ENCODE data around the gene PPP1R26.
"Not testable (repeated sequence)": the region's sequence is repeated elsewhere in the genome, so short reads cannot be mapped to it uniquely, and the experiment has no call there.

The PPP1R26 gene

DNA sequence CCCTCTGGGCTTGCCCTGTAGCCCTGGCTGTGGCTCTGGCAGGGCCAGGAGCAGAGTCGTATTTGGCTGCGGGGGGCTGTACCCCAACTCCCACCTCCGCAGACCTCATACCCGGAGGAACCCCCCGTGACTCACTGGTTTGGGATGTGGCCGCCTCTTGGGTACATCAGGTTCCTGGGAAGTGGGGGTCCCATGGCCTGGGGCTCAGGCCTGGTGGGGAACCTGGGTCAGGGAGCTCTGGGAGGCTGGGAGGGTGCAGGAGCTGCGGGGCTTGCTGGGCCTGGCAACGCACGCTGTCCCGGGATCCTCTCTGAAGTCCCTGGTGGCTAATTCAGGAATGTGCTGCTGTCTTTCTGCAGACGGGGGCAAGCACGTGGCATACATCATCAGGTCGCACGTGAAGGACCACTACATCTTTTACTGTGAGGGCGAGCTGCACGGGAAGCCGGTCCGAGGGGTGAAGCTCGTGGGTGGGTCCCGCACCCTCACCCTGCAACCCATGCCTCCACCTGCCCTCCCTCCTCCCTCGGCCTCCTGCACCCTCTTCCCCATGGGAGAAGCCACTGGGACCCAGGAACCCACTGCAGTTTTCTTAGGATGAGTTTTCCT, 44.0 kb downstream of the PPP1R26 start:
- DNase-seq, result peak; percentile 31

DNA sequence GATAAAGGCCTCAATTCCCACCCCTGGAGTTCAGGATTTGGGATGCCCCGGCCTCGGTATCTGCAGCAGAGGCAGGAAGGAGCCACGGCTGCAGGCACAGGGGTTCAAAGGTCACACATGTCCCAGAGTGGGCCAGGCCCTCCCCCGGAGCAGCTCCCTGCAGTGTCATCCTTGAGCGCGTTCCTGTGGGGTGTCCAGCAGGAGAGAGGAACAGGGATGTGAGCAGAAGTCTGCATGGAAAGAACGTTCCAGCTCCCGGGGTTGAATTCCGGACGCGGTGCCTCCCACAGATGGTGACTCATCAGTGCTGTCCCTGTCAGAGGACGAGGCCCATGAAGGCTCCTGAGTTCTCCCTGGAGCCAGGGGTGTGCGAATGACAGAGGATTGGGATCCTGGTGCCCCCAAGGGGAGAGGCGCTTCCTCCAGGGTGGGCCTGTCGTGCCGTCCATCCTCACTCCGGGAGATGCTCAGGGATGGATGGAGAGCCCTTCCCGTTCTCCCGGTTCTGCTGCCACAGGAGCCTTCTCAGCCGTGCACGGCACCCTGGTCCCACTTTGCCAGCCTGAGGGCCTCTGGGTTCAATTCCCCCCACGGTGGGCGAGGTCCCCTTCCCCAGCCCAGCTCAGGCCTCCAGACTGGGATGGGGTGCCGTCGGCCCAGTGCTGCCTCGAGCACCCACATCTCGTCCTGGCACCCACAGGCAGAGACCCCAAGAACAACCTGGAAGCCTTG, 44.7 kb downstream of the PPP1R26 start:
- peak; percentile 41 for DNase-seq

DNA sequence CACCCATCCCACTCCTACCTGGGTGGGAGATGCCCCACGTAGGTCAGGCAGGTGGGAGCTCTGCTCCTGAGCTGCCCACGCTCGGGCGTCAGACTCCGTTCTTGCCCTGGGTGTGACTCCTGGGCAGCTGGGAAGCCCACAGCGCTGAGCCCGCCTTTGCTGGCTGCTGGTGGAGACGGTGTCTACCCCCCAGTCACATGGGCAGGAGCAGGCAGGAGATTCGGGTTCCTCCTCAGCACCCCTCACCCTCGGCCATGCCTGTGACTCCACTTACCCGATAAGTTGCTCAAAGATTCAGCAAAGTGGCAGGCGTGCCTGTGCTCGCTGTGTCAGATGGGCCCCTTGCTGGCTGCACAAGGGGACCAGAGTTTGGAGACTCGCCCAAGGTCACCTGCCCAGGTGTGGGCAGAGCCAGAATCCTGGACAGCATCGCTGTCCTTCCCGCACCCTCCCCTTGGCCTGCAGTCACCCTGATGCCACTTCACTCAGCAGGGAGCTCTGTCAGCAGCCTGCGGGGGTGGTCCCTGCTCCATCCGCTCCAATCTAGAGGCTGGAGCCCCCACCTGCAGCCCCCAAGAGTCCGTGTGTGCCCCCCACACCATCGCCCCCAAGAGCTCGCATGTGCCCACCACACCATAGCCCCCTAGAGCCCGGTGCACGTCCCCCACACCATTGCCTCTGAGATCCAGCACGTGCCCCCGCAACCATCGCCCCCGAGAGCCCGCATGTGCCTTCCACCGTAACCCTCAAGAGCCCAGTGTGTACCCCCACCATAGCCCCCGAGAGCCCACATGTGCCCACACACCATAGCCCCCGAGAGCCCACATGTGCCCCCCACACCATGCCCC, 45.9 kb downstream of the PPP1R26 start:
- DNase-seq, result no peak

DNA sequence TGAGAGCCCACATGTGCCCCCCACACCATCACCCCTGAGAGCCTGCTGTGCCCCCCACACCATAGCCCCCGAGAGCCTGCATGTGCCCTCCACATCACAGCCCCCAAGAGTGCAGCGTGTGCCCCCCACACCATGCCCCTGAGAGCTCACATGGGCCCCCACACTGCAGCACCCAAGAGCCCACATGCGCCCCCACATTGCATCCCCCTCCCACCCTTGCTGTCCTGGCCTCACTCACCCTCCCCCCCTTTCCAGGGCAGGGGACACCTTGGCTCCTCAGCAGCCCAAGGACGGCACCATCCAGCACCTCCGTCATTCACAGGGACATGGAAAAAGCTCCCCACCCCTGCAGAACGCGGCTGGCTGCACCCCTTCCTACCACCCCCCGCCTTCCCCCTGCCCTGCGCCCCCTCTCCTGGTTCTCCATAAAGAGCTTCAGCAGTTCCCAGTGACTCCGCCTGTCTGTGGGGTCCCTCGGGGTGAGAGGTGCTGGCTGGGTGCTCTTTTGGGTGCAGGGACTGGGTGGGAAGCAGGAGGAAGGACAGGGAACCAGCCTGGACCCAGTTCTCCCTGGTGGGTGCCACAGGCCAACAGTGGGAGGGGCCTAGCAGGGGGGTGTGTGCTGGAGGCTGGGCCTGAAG, 46.6 kb downstream of the PPP1R26 start:
- DNase-seq, result no peak

DNA sequence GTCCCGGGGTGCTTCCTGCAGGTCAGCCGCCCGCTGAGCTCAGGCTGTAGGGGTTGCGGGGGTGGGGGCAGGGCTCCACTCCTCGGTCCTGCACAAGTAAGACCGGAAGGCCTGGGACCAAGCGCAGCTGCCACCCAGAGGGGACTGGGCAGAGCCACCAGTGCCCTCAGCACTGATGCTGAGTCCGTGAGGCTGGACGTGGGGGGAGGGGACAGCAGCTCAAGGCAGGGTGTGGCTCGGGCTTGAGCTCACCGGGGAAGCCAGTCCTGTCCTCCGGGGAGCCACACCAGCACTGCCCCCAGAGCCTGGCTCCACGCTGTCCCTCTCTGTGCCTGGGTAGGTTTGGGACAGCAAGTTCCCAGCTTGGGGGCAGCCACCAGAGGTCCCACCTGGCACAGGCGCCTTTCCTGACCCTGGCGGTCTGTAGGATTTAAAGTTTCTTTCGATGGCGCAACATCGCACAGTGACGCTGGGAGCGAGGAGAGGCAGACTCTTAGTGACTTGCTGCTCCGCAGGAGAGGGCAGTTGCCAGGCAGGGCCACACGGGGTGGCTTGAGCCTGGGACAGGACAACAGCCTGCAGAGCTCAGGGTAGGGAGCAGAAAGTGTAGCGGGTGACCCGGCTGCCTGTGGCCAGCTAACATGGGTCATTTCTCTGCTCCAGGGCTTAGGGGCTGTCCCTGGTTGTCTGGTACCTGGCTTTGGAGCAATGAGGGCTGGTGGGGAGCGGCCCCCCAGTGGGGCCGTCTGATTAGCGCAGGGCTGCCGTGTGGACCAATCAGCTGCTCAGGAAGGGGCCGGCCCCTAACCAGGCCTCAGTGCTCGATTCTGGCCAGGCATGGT, 47.4 kb downstream of the PPP1R26 start:
- DNase-seq, result peak; percentile 36

DNA sequence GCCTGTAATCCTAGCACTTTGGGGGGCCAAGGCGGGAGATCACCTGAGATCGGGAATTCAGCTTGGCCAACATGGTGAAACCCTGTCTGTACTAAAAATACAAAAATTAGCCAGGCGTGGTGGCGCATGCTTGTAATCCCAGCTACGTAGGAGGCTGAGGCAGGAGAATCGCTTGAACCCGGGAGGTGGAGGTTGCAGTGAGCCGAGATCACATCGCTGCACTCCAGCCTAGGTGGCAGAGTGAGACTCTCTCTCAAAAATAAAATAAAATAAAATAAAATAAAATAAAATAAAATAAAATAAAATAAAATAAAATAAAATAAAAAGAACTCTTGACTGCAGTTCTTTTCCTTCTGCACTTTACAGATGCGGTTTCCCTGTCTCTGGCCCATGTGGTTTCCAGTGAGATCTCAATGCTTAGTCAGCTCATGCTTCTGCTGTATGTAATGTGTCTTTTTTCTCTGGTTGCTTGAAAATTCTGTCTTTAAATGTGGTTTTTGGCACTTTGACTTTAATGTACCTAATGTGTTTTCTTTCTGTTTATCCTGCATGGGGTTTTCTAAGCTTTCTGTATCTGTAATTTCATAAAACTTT, 49.4 kb downstream of the PPP1R26 start:
- not testable (repeated sequence) for DNase-seq

DNA sequence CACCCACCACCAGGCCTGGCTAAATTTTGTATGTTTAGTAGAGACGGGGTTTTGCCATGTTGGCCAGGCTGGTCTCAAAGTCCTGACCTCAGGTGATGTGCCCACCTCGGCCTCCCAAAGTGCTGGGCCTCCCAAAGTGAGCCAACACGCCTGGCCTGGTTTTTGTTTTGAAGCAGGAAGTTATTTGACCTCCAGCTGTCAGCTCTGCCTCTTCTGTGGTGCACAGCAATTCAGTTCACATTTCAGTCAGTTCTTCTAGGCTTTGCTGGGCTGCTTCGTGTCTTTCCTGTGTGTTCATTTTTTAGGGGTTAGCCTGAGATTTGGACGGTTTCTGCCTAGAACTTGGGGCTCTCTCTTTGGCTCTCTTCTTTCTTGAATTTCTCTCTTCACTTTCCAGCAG, 50.6 kb downstream of the PPP1R26 start:
- DNase-seq, result no peak

DNA sequence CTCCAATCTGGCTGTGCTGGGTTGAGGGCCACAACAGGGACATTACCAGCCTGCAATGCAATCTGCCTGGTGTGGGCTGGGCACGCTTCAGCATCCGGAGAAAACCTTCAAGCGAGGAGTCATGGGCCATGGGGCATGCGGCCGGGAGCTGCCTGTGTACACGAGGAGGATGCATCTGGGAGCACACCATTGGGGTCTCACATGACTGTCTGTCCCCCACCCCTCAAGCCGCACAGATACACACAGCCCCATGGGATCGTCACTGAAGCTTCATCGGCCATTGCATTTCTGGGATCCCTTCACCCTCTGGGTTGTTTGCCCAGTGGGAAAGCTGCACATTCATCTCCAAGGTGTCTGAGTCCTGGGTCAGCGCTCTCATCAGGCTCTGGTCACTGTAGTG, 51.5 kb downstream of the PPP1R26 start:
- DNase-seq, result no peak

DNA sequence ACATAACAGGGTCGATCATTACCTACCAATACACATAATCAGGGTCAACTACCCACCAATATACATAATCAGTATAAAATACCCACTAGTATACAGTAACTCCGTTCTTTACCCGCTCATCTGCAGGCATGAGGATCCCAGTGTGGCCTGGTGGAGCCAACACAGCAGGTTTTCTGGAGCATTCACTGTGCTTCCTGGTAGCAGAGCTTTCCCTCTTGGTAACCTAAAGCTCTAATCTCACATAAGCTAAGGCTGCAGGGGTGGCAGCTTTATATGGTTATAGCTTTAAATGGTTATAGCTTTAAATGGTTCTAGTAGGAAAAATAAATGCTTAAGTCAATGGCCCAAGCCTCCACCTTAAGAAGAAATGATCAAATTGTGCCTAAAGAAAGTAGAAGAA, 53.5 kb downstream of the PPP1R26 start:
- peak; percentile 42 for DNase-seq

DNA sequence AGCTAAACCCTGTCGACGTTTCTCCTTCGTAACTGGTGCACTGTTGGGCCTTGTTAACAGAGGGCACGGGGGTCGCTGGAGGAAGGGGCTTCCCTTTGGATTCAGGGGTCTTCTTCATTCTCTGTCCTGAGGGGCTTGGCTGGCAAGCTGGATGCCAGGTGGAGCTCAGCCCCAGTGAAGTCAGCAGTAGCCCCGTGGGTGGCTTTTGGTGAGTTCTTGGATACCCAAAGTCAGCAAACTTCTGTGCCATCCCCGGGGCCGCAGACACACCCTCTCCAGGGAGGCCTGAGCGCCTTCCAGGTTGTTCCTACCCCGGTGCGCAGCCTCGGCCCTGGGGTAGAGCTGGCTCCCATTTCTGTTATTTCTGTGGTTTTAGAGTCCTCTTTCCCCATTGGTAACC, 54.1 kb downstream of the PPP1R26 start:
- DNase-seq, result no peak

DNA sequence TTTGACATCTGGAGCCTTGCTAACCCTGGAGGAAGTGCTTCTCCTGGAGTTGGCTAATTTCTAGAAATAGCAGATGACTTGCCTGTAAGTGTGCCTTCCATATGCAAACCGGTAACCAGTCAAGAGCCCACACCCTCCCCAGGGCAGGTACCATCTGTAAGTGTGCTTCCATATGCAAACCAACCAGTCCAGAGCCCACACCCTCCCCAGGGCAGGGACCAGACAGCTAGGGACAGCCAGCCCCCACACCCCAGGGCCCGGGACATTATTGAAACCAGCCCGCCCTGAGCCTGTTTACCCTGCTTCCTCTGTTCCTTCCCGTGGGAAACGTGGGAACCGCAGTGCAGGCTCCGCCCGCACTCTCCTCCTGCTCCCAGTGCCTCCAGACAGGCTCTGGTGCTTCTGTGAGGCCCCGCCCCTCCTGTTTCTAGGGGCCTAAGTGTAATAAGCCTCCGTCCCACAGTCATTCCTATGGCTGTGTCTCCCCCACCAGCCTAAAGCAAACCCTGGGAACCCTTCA, 54.7 kb downstream of the PPP1R26 start:
- not testable (repeated sequence) for DNase-seq

DNA sequence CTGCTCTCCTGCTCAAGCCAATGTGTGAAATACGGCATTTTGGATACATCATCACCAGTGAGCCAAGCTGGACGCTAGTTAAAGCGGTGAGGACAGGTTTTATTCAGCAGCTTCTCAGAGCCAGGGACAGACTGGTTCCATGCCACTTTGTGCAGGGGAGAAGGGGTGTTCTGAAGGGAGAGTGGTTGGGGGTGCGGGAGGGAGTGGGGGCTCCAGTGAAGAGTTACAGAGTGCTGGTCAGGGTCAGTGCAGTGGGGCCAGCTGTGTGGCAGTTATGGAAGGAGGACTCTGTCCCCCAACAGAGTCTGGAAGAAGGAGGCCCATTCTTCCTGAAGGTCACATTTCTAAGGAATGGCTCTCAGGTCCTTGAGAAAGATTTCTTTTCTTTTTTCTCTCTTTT, 55.2 kb downstream of the PPP1R26 start:
- not testable (repeated sequence) for DNase-seq

DNA sequence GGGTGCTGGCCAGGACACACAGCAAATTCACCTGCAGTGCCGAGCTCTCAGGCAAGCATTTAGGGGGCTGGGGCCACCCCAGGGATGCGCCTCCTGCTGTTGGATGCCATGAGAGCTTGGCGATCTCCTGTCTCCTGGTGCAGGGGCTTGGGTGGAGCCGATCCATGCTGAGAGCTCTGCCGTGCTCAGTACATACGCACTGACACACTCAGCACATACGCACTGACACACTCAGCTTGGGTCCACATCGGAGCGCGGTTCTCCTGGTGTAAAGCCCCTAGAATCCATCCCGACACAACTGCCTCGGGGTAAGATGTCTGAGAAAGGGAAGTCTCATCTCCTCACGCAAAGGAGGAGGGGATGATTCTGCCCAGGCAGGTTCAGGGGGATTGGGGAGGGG, 56.0 kb downstream of the PPP1R26 start:
- DNase-seq, result not testable (repeated sequence)

DNA sequence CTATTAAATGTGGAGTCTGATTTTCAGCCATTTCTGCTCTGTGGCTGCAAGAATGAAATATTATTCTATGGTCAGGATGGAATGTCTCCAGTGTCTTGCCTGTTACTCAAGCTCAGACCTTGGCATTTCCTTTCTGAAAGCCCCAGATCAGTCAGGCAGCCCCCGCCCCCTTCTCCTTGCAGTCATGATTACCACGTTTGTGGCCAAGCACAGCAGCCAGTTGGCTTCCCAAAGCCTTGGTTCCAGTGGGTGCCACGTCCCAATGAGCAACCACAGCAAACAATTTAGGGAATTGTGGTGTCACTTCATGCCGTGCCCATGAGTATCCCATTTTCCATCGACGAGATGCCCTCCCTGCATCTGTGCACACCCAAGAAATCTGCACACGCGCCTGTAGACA, 56.6 kb downstream of the PPP1R26 start:
- no peak for DNase-seq

All from DMS53 (cell line).